ENCODE data around the gene CEL. TPM values are rescaled to one million over a fixed set of nuclear protein-coding genes. Genes with fewer than 3 reads are reported as not detected.

Gene CEL
- total RNA-seq, 1 experiment from 2014 or later = 3.6 TPM

DNA sequence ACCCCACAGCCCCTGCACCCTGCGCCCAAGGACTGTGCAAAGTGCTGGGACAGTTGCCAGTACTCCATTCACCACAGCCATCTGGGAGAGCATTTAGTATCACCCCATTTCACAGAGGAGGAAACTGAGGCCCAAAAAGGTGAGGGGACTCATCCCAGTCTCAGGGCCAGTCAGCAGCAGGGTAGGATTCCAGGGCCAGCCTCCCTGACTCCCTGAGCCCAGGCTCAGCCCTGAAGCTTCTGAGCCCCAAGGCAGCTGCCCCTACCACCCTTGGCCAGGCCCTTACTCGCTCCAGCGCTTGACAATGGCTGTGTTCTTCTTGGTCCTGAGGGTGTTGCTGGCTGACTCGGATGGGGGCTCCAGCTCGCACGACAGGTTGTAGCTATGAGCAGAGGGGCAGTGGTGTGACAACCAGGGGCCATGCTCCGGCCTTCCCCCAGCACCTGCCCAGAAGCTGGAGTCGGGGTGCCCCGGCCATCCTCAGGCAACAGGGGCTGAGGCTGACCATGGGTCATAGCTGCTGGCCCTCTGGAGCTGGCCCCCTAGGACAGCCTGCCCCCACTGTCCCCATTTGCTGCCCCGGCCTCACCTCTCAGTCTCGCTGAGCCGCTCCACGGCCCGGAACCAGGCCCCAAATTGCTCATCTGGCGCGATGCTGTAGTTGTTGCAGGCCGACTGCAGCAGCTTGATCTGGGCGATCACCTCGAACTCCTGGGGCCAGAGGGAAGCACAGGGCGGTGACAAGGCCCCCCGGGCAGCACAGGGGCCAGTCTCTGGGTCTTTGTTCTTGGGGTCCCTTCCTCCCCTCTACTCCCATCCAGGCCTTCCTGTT, 40.6 kb downstream of the CEL start:
- no peak overlapping the region for H4K91ac ChIP-seq (ENCODE audit: insufficient read length, low read depth, low read length)
- H3K56ac ChIP-seq (ENCODE audit: insufficient read length, low read depth, low read length) = no peak overlapping the region
- H2BK20ac ChIP-seq (ENCODE audit: low read depth, low read length, poor library complexity, severe bottlenecking) = no peak overlapping the region
- no peak overlapping the region for H4K5ac ChIP-seq (ENCODE audit: insufficient read length, low read depth, low read length)
- H2AK5ac ChIP-seq (ENCODE audit: insufficient read length, low read length) = no peak overlapping the region
- no peak overlapping the region for H2BK120ac ChIP-seq (ENCODE audit: low read depth, low read length, poor library complexity, severe bottlenecking)
- H3K9me3 Mint-ChIP-seq = peaks cover 0 to 2% of the 10 kb centered on the region in 2 experiments; a peak in 3 of 5 replicates
- peaks cover 39 to 66% (median 56%) of the 10 kb centered on the region in 3 experiments for H3K36me3 Mint-ChIP-seq (ENCODE audit: insufficient read depth in 1 of 3, low read depth in 3 of 3)
- no peak overlapping the region for H3K4me3 Mint-ChIP-seq
- H3K27me3 Mint-ChIP-seq (ENCODE audit: low read depth) = no peaks in the 10 kb centered on the region
- H3K18ac ChIP-seq (ENCODE audit: insufficient read length, low read depth, low read length) = no peak overlapping the region
- H4K20me1 ChIP-seq (ENCODE audit: control insufficient read depth, insufficient read depth, insufficient read length) = no peaks in the 10 kb centered on the region
- H3K4me1 Mint-ChIP-seq = peaks cover 2 to 9% of the 10 kb centered on the region in 2 experiments; a peak in 2 of 4 replicates
- TF ChIP-seq, protein P1, sequence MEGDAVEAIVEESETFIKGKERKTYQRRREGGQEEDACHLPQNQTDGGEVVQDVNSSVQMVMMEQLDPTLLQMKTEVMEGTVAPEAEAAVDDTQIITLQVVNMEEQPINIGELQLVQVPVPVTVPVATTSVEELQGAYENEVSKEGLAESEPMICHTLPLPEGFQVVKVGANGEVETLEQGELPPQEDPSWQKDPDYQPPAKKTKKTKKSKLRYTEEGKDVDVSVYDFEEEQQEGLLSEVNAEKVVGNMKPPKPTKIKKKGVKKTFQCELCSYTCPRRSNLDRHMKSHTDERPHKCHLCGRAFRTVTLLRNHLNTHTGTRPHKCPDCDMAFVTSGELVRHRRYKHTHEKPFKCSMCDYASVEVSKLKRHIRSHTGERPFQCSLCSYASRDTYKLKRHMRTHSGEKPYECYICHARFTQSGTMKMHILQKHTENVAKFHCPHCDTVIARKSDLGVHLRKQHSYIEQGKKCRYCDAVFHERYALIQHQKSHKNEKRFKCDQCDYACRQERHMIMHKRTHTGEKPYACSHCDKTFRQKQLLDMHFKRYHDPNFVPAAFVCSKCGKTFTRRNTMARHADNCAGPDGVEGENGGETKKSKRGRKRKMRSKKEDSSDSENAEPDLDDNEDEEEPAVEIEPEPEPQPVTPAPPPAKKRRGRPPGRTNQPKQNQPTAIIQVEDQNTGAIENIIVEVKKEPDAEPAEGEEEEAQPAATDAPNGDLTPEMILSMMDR (conservative IDR thresholded peaks at IDR 0.05) = no peak
- H3T11ph ChIP-seq (ENCODE audit: low read length) = no peak overlapping the region
- H3K23me2 ChIP-seq (ENCODE audit: insufficient read length, low read depth, low read length, poor library complexity, severe bottlenecking) = no peaks in the 10 kb centered on the region
- H3K79me2 ChIP-seq (ENCODE audit: insufficient read depth, low read length) = no peaks in the 10 kb centered on the region; the same call in 1 of the 2 replicates
- H3K27ac Mint-ChIP-seq = no peak overlapping the region; a peak in 1 of 7 replicates
- no peaks in the 10 kb centered on the region for H3K27me3 ChIP-seq (ENCODE audit: insufficient read depth, low read length)
- no peak overlapping the region for H3K9ac ChIP-seq (ENCODE audit: extremely low read depth, insufficient read length, low read length)
- H3K79me1 ChIP-seq (ENCODE audit: insufficient read depth, low read depth, low read length, poor library complexity, severe bottlenecking) = no peaks in the 10 kb centered on the region
- H3K9me3 ChIP-seq (ENCODE audit: control insufficient read depth, low read depth, low read length) = no peaks in the 10 kb centered on the region
- no peak overlapping the region for H2BK5ac ChIP-seq (ENCODE audit: insufficient read length, low read length)
- H4K8ac ChIP-seq (replicated peaks; ENCODE audit: insufficient read length, low read depth, low read length) = no peak overlapping the region
- no peak overlapping the region for H2BK15ac ChIP-seq (ENCODE audit: low read depth, low read length)
- no peak overlapping the region for H3K27ac ChIP-seq (ENCODE audit: insufficient read length, low read depth, low read length)
- no peak overlapping the region for H2AFZ ChIP-seq (ENCODE audit: low read length)
- H3K4me2 ChIP-seq (ENCODE audit: insufficient read depth, insufficient read length, low read length) = no peak overlapping the region
- H3K14ac ChIP-seq (ENCODE audit: insufficient read depth, low read length) = no peak overlapping the region
- no peak overlapping the region for H3K23ac ChIP-seq (ENCODE audit: insufficient read length, low read depth, low read length)
- H3K4ac ChIP-seq (ENCODE audit: low read depth, low read length) = no peak overlapping the region
- DNase-seq = no peak
- H3K4me1 ChIP-seq (ENCODE audit: insufficient read depth, low read length) = no peaks in the 10 kb centered on the region
- WGBS (ENCODE audit: extremely low coverage, insufficient read length, low lambda C conversion rate) = no CpG with 5 or more reads among the region's 21 CpGs
- H2BK12ac ChIP-seq (ENCODE audit: insufficient read length, low read depth, low read length) = no peak overlapping the region
